ENCODE data around the gene BTAF1. TPM values are rescaled to one million over a fixed set of nuclear protein-coding genes. Genes with fewer than 3 reads are reported as not detected.

BTAF1 gene
- total RNA-seq, 4 donors from 2014 or later = 23.9 to 58.6 (median 37.0) TPM

- peaks cover 0 to 45% (median 19%) of the 10 kb centered on the region in 4 donors for H3K36me3 ChIP-seq
- DNase-seq = no peak
- in situ Hi-C loops (cut with MboI; ENCODE audit: low pct_ligation_motif_present in 1 of 4, low pct_unique_long_range_greater_than_20kb in 1 of 4, low sequenced_read_pairs in 3 of 4) = no loop called here
Measured at GRCh38 chr10:91983416-91983815, 59.8 kb downstream of the BTAF1 start.

GRCh38 chr10:91987397-91988037 lies 63.9 kb downstream of the BTAF1 start:
- Histone ChIP-seq H3K9me3 (no peaks in the 10 kb centered on the region), H3K27me3 (no peaks in the 10 kb centered on the region), H3K4me1 (peaks cover 0 to 4% (median 0%) of the 10 kb centered on the region in 4 donors), H3K36me3 (peaks cover 0 to 49% (median 18%) of the 10 kb centered on the region in 4 donors), H3K4me3 (no peak overlapping the region), H3K27ac (no peak overlapping the region)
- DNase-seq = no peak
- in situ Hi-C loops (cut with MboI; ENCODE audit: low pct_ligation_motif_present in 1 of 4, low pct_unique_long_range_greater_than_20kb in 1 of 4, low sequenced_read_pairs in 3 of 4) (no loop called here), intact Hi-C loops (cut with DNase I; ENCODE audit: low total_unique reads) (no loop called here)
- WGBS, 2 donors (ENCODE audit: low coverage in 1 of 2) = 83 to 93% methylated on average over 4 to 8 of the region's 8 CpGs
- no peak for TF ChIP-seq CTCF (IDR thresholded peaks at IDR 0.05)
- no peak for TF ChIP-seq EP300 (IDR thresholded peaks at IDR 0.05; ENCODE audit: low read depth)
- no peak for TF ChIP-seq POLR2A (IDR thresholded peaks at IDR 0.05)
- no peak for TF ChIP-seq POLR2AphosphoS5 (IDR thresholded peaks at IDR 0.05)

More at GRCh38 chr10:91983416-91983815, 59.8 kb downstream of the BTAF1 start:
- intact Hi-C loops (cut with DNase I; ENCODE audit: low total_unique reads) = no loop called here
- Histone ChIP-seq H3K9me3 (no peaks in the 10 kb centered on the region), H3K4me3 (no peak overlapping the region), H3K27me3 (no peaks in the 10 kb centered on the region), H3K27ac (no peak overlapping the region), H3K4me1 (no peaks in the 10 kb centered on the region)
- no peak for TF ChIP-seq POLR2AphosphoS5 (IDR thresholded peaks at IDR 0.05)
- TF ChIP-seq EP300 (IDR thresholded peaks at IDR 0.05; ENCODE audit: low read depth) = no peak
- TF ChIP-seq POLR2A (IDR thresholded peaks at IDR 0.05) = no peak
- TF ChIP-seq CTCF (IDR thresholded peaks at IDR 0.05) = no peak

- 50 to 52% methylated on average over 1 of the region's 1 CpG for WGBS, 2 donors (ENCODE audit: low coverage in 1 of 2)
- in situ Hi-C loops (cut with MboI; ENCODE audit: low pct_ligation_motif_present in 1 of 4, low pct_unique_long_range_greater_than_20kb in 1 of 4, low sequenced_read_pairs in 3 of 4) (no loop called here), intact Hi-C loops (cut with DNase I; ENCODE audit: low total_unique reads) (no loop called here)
- Histone ChIP-seq H3K9me3 (no peaks in the 10 kb centered on the region), H3K4me3 (no peak overlapping the region), H3K27ac (no peak overlapping the region), H3K36me3 (peaks cover 0 to 41% (median 13%) of the 10 kb centered on the region in 4 donors), H3K4me1 (peaks cover 0 to 4% (median 0%) of the 10 kb centered on the region in 4 donors), H3K27me3 (no peaks in the 10 kb centered on the region)
- no peak for TF ChIP-seq CTCF (IDR thresholded peaks at IDR 0.05)
- no peak for TF ChIP-seq POLR2AphosphoS5 (IDR thresholded peaks at IDR 0.05)
- no peak for TF ChIP-seq POLR2A (IDR thresholded peaks at IDR 0.05)
- TF ChIP-seq EP300 (IDR thresholded peaks at IDR 0.05; ENCODE audit: low read depth) = no peak
- DNase-seq = no peak
Measured at GRCh38 chr10:91992031-91992430, 68.5 kb downstream of the BTAF1 start.

GRCh38 chr10:91996266-91996665 lies 72.7 kb downstream of the BTAF1 start:
- no peak overlapping the region for H3K27ac ChIP-seq
- 72 to 83% methylated on average over 1 to 2 of the region's 2 CpGs for WGBS, 2 donors (ENCODE audit: low coverage in 1 of 2)
- in situ Hi-C loops (cut with MboI; ENCODE audit: low pct_ligation_motif_present in 1 of 4, low pct_unique_long_range_greater_than_20kb in 1 of 4, low sequenced_read_pairs in 3 of 4) = no loop called here

More at GRCh38 chr10:91996266-91996665, 72.7 kb downstream of the BTAF1 start:
- intact Hi-C loops (cut with DNase I; ENCODE audit: low total_unique reads) = no loop called here
- no peak for TF ChIP-seq EP300 (IDR thresholded peaks at IDR 0.05; ENCODE audit: low read depth)
- no peak for TF ChIP-seq CTCF (IDR thresholded peaks at IDR 0.05)
- no peak for TF ChIP-seq POLR2A (IDR thresholded peaks at IDR 0.05)
- TF ChIP-seq POLR2AphosphoS5 (IDR thresholded peaks at IDR 0.05) = no peak
- H3K4me3 ChIP-seq = no peak overlapping the region
- no peak for DNase-seq
- H3K36me3 ChIP-seq = peaks cover 0 to 35% (median 15%) of the 10 kb centered on the region in 4 donors
- no peaks in the 10 kb centered on the region for H3K9me3 ChIP-seq
- H3K4me1 ChIP-seq = peaks cover 0 to 4% (median 0%) of the 10 kb centered on the region in 4 donors
- H3K27me3 ChIP-seq = no peaks in the 10 kb centered on the region
